K562 (cell line): ENCODE measurements around the gene TNRC6B. TPM values are rescaled to one million over a fixed set of nuclear protein-coding genes. Genes with fewer than 3 reads are reported as not detected.
A peak's percentile ranks its signal among the peaks of the same experiment; 100 is the strongest.

Source experiments
- ATAC-seq: fragments of 200-7000 bp; cut with Tn5 transposase; 3 replicates; pipeline ENCODE4 v1.9.1; 2020; ENCODE audit warnings: moderate library complexity
- BruUV-seq: library from RNA; stranded (reverse); fragments of 400-500 nt; replicated peaks from 2 replicates; lab custom pipeline; 2021; lab: Mats Ljungman, UMichigan
- CTCF ChIA-PET: fragments of 300-600 bp; formaldehyde crosslinking; extraction: SDS; loops from one replicate; lab custom pipeline; 2021; ENCODE audit warnings: low intra/inter-chr PET ratio; lab: Yijun Ruan, JAX
- POLR2A ChIA-PET: fragments of 300-600, 350-650 bp; sonication (Branson Sonifier 250); formaldehyde crosslinking; extraction: SDS; loops from one replicate; lab custom pipeline; 2021; ENCODE audit warnings: antibody characterized with exemption, inconsistent platforms; lab: Yijun Ruan, JAX
- DNase-seq, 4 experiments: peaks; one replicate each; pipeline versions ENCODE4 v3.0.0 to v3.0.0-alpha.2; 2011 to 2018; ENCODE audit warnings: low spot score in 3 of 4, mixed read lengths in 3 of 4; ENCODE audit errors: extremely low read depth in 1 of 4
- FAIRE-seq: peaks from 2 replicates; lab custom pipeline; 2011; peaks lifted over from hg19 to GRCh38; lab: Jason Lieb, UNC
- H2AFZ ChIP-seq: 2 replicates; pipeline ENCODE4 v1.6.0; 2011; ENCODE audit warnings: low read depth, low read length, control low read depth, inconsistent platforms
- H3K27ac ChIP-seq: fragments of 200-600 bp; 3 replicates; pipeline ENCODE4 v1.8.0; 2011; ENCODE audit warnings: low read depth, mild to moderate bottlenecking, control low read depth, inconsistent platforms, low read length, moderate library complexity, mixed read lengths; ENCODE audit errors: extremely low read depth
- H3K27me3 ChIP-seq, 2 experiments: fragments of 300-600 bp in 1 of 2; 2 replicates in 1 of 2; 3 replicates in 1 of 2; pipeline versions ENCODE4 v1.6.0 to v1.8.0; 2011; ENCODE audit warnings: inconsistent platforms in 2 of 2, low read length in 2 of 2, mild to moderate bottlenecking in 1 of 2, mixed read lengths in 1 of 2, moderate library complexity in 1 of 2; ENCODE audit not compliant: control insufficient read depth in 2 of 2, insufficient read depth in 2 of 2
- H3K36me3 ChIP-seq: fragments of 300-600 bp; 3 replicates; pipeline ENCODE4 v1.8.0; 2011; ENCODE audit warnings: mild to moderate bottlenecking, low read length, inconsistent platforms; ENCODE audit not compliant: control insufficient read depth, insufficient read depth
- H3K4me1 ChIP-seq, 2 experiments: fragments of 200-600 bp in 1 of 2; replicated peaks in 1 of 2; 2 replicates in 1 of 2; 3 replicates in 1 of 2; pipeline versions ENCODE4 v1.5.1 to v1.8.0; 2011; ENCODE audit warnings: inconsistent platforms in 2 of 2, low read length in 2 of 2, mild to moderate bottlenecking in 1 of 2, mixed read lengths in 1 of 2, moderate library complexity in 1 of 2; ENCODE audit not compliant: control insufficient read depth in 2 of 2, insufficient read depth in 2 of 2
- H3K4me2 ChIP-seq: 2 replicates; pipeline ENCODE4 v1.6.1; 2011; ENCODE audit warnings: low read length, control low read depth, inconsistent platforms, mixed read lengths; ENCODE audit not compliant: insufficient read depth
- H3K4me3 ChIP-seq: fragments of 200-600 bp; sonication (generic), shearing (Covaris generic); 2 replicates; pipeline ENCODE4 v1.5.1; 2016; ENCODE audit warnings: control low read depth, inconsistent platforms
- H3K79me2 ChIP-seq: fragments of 200-600 bp; 3 replicates; pipeline ENCODE4 v1.8.0; 2011; ENCODE audit warnings: low read length, inconsistent platforms; ENCODE audit not compliant: control insufficient read depth, insufficient read depth
- H3K9ac ChIP-seq, 2 experiments: 2 replicates each; pipeline versions ENCODE4 v1.6.0 to v1.6.1; 2011; ENCODE audit warnings: low read depth in 2 of 2, low read length in 2 of 2, control low read depth in 1 of 2, inconsistent platforms in 1 of 2, mild to moderate bottlenecking in 1 of 2, mixed read lengths in 1 of 2; ENCODE audit not compliant: insufficient read depth in 1 of 2
- H3K9me1 ChIP-seq: one replicate; pipeline ENCODE4 v1.6.0; 2011; ENCODE audit warnings: inconsistent platforms, mild to moderate bottlenecking, low read length, moderate library complexity; ENCODE audit not compliant: control insufficient read depth, insufficient read depth
- H3K9me3 ChIP-seq: replicated peaks from 2 replicates; pipeline ENCODE4 v1.5.1; 2011; ENCODE audit warnings: low read depth, low read length, inconsistent platforms; ENCODE audit not compliant: control insufficient read depth, insufficient read depth
- H4K20me1 ChIP-seq: replicated peaks from 2 replicates; pipeline ENCODE4 v1.6.1; 2011; ENCODE audit warnings: low read length, inconsistent platforms, mixed read lengths; ENCODE audit not compliant: control insufficient read depth, insufficient read depth
- BCL6 ChIP-seq: fragments of 250-450 bp; sonication (Bioruptor Pico); IDR thresholded peaks from 2 replicates; pipeline ENCODE4 v1.4.0; 2020
- GTF2F1 ChIP-seq: IDR thresholded peaks from 2 replicates; pipeline ENCODE4 v1.6.1; 2011; ENCODE audit warnings: low read depth, low read length, improper control_type of control experiment
- MBD2 ChIP-seq: sonication (generic); IDR thresholded peaks from 2 replicates; pipeline ENCODE4 v1.6.1; 2016; ENCODE audit warnings: low read depth, borderline replicate concordance
- NEUROD1 ChIP-seq: fragments of 150-350 bp; IDR thresholded peaks from 2 replicates; pipeline ENCODE4 v1.6.1; 2014; ENCODE audit warnings: borderline replicate concordance, low read length, low read depth; ENCODE audit not compliant: partially characterized antibody
- NR2C2 ChIP-seq, 2 experiments: fragments of 200-800 bp in 1 of 2; sonication (Bioruptor generic) in 1 of 2; sonication (generic) in 1 of 2; formaldehyde crosslinking in 1 of 2; IDR thresholded peaks; 2 replicates each; pipeline versions ENCODE4 v1.6.1 to v1.8.0; 2016 to 2022; ENCODE audit warnings: mild to moderate bottlenecking in 1 of 2, missing compliant biosample characterization in 1 of 2, missing genetic modification characterization in 1 of 2, missing genetic modification reagents in 1 of 2
- POLR2AphosphoS5 ChIP-seq: IDR thresholded peaks from 2 replicates; pipeline ENCODE4 v1.6.1; 2011; ENCODE audit warnings: mild to moderate bottlenecking, low read depth, low read length, moderate library complexity; ENCODE audit not compliant: control insufficient read depth, insufficient read depth
- TCF7 ChIP-seq: sonication (generic); IDR thresholded peaks from 2 replicates; pipeline ENCODE4 v1.6.1; 2016; ENCODE audit warnings: antibody characterized with exemption, borderline replicate concordance
- TEAD4 ChIP-seq, 2 experiments: sonication (generic) in 1 of 2; formaldehyde crosslinking in 1 of 2; IDR thresholded peaks; 2 replicates each; pipeline versions ENCODE4 v1.6.1 to v1.8.0; 2012 to 2022; ENCODE audit warnings: borderline replicate concordance in 1 of 2, inconsistent platforms in 1 of 2, low read length in 1 of 2, mild to moderate bottlenecking in 1 of 2, missing genetic modification reagents in 1 of 2
- WGBS: fragments of 100-300 bp; shearing (Covaris generic); methylation state at CpG from one replicate; pipeline ENCODE4 v1.1.6; 2016; ENCODE audit warnings: low coverage, mixed read lengths; ENCODE audit not compliant: insufficient coverage; ENCODE audit errors: missing lambda C conversion rate; 5-methylcytosine and 5-hydroxymethylcytosine counted together
- in situ Hi-C: fragments of 300-500 bp; cut with MboI; formaldehyde crosslinking; loops from 4 replicates; pipeline ENCODE4 v1.15.0; 2018; ENCODE audit warnings: inconsistent platforms, mixed read lengths
- intact Hi-C: fragments of 100-400 bp; cut with micrococcal nuclease; formaldehyde crosslinking; loops from 2 replicates; pipeline ENCODE4 v1.14.2; 2022
- polyA plus RNA-seq, 8 experiments: library from polyadenylated mRNA; depleted of rRNA in 4 of 8; stranded (reverse) in 5 of 8; unstranded in 3 of 8; fragments of >200 nt; fragmentation: Nextera tagmentation in 2 of 8; fragmentation: Illumina TruSeq in 1 of 8; extraction: Ambion mirVana in 2 of 8; extraction: Trizol in 1 of 8; gene quantifications; 2 replicates each; pipeline versions ENCODE4 v1.2.1 to v1.2.3, GENCODE V29; 2011 to 2014; ENCODE audit warnings: inconsistent platforms in 1 of 8, missing spikeins in 1 of 8
- total RNA-seq, 7 experiments: library from RNA; depleted of rRNA in 6 of 7; stranded (reverse); fragments of >200 nt in 6 of 7; fragmentation: Illumina TruSeq in 2 of 7; extraction: Trizol in 2 of 7; gene quantifications; 2 replicates each; pipeline versions ENCODE4 v1.2.1 to v1.2.3, GENCODE V29; 2011 to 2021; ENCODE audit warnings: low replicate concordance in 1 of 7
- TF ChIP-seq, protein P1 (sequence below): fragments of 250-450 bp; sonication (Bioruptor Pico); IDR thresholded peaks from 2 replicates; pipeline ENCODE4 v1.4.0; 2020
- TF ChIP-seq, protein P2 (sequence below), 3 experiments: IDR thresholded peaks in 2 of 3; conservative IDR thresholded peaks in 1 of 3; 2 replicates each; pipeline ENCODE4 v1.5.1; 2011 to 2012; ENCODE audit warnings: low read length in 3 of 3, mild to moderate bottlenecking in 3 of 3, control low read depth in 2 of 3, improper control_type of control experiment in 1 of 3, inconsistent platforms in 1 of 3, low read depth in 1 of 3, mixed read lengths in 1 of 3, moderate library complexity in 1 of 3; ENCODE audit not compliant: insufficient read depth in 2 of 3

Gene TNRC6B
- total and polyA plus RNA-seq, 9 of the 15 experiments (the other 6 are each of a cell fraction or from before 2014, with no cell fraction given) = 0.96 to 18.8 (median 10.8) TPM

DNA sequence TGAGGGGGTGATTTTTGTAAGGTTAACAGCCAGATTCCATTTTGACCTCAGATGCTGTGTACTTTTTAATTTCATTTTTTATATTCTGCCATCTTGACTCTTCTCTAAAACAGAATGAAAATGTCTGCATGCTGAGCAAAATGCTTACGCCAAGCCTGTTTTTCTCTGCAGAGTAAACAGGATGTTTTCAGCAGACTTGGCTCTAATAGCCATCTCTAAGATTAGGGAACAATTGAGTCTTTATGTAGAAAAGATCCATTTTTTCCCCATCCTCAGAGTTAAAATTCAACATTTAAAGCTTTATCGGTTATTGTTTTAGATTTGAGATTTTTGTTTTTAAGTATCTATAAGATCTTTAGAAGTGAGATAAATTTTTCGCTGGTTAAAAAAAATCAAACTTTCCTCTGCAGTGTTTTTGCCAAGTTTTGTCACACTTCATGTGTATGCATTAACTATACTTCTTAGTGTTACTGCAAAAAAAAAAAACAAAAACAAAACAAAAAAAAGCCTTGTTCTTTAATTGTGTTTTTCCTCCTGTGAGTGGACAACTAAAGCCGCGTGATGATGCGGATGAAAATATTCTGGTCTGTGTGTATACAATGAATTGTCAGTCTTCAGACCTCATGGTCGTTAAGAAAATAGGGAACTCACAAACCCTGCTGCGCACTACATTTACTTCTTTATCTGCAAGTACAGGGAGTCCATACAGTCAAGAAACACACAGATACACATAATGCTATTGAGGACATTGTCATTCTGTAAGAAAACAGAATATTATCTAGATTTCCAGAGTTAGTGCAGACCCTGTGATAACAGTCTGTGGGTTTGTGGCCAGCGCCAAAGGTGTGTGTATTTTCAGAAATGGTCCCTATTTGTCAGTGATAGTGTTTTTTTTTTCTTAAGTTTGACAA is 151.1 kb downstream of the TNRC6B start:
- no peak overlapping the region for H3K4me3 ChIP-seq
- TF ChIP-seq GTF2F1 (no peak), NEUROD1 (no peak), TEAD4 (IDR thresholded peaks at IDR 0.05; ENCODE audit: low read length) (peak; percentile 99), TEAD4 (CRISPR knock-in tag; IDR thresholded peaks at IDR 0.05; ENCODE audit: borderline replicate concordance) (no peak), MBD2 (peak; percentile 38; the same call in 1 of the 2 replicates), POLR2AphosphoS5 (peak; percentile 88), BCL6 (CRISPR knock-in tag) (0 out of 2 replicates have a peak, but pooled peaks have one; percentile 17), TCF7 (no peak), NR2C2 (CRISPR knock-in tag; IDR thresholded peaks at IDR 0.05) (no peak), NR2C2 (tag; IDR thresholded peaks at IDR 0.05) (no peak)
- TF ChIP-seq, protein P1, sequence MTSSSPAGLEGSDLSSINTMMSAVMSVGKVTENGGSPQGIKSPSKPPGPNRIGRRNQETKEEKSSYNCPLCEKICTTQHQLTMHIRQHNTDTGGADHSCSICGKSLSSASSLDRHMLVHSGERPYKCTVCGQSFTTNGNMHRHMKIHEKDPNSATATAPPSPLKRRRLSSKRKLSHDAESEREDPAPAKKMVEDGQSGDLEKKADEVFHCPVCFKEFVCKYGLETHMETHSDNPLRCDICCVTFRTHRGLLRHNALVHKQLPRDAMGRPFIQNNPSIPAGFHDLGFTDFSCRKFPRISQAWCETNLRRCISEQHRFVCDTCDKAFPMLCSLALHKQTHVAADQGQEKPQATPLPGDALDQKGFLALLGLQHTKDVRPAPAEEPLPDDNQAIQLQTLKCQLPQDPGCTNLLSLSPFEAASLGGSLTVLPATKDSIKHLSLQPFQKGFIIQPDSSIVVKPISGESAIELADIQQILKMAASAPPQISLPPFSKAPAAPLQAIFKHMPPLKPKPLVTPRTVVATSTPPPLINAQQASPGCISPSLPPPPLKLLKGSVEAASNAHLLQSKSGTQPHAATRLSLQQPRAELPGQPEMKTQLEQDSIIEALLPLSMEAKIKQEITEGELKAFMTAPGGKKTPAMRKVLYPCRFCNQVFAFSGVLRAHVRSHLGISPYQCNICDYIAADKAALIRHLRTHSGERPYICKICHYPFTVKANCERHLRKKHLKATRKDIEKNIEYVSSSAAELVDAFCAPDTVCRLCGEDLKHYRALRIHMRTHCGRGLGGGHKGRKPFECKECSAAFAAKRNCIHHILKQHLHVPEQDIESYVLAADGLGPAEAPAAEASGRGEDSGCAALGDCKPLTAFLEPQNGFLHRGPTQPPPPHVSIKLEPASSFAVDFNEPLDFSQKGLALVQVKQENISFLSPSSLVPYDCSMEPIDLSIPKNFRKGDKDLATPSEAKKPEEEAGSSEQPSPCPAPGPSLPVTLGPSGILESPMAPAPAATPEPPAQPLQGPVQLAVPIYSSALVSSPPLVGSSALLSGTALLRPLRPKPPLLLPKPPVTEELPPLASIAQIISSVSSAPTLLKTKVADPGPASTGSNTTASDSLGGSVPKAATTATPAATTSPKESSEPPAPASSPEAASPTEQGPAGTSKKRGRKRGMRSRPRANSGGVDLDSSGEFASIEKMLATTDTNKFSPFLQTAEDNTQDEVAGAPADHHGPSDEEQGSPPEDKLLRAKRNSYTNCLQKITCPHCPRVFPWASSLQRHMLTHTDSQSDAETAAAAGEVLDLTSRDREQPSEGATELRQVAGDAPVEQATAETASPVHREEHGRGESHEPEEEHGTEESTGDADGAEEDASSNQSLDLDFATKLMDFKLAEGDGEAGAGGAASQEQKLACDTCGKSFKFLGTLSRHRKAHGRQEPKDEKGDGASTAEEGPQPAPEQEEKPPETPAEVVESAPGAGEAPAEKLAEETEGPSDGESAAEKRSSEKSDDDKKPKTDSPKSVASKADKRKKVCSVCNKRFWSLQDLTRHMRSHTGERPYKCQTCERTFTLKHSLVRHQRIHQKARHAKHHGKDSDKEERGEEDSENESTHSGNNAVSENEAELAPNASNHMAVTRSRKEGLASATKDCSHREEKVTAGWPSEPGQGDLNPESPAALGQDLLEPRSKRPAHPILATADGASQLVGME = no peak
- TF ChIP-seq, protein P2, sequence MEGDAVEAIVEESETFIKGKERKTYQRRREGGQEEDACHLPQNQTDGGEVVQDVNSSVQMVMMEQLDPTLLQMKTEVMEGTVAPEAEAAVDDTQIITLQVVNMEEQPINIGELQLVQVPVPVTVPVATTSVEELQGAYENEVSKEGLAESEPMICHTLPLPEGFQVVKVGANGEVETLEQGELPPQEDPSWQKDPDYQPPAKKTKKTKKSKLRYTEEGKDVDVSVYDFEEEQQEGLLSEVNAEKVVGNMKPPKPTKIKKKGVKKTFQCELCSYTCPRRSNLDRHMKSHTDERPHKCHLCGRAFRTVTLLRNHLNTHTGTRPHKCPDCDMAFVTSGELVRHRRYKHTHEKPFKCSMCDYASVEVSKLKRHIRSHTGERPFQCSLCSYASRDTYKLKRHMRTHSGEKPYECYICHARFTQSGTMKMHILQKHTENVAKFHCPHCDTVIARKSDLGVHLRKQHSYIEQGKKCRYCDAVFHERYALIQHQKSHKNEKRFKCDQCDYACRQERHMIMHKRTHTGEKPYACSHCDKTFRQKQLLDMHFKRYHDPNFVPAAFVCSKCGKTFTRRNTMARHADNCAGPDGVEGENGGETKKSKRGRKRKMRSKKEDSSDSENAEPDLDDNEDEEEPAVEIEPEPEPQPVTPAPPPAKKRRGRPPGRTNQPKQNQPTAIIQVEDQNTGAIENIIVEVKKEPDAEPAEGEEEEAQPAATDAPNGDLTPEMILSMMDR (IDR thresholded peaks at IDR 0.05 in 2 of 3, conservative IDR thresholded peaks at IDR 0.05 in 1 of 3; ENCODE audit: insufficient read depth in 2 of 3, low read depth in 1 of 3, low read length in 3 of 3) = no peak

More for the DNA sequence above, 151.1 kb downstream of the TNRC6B start:
- peak; percentile 96 for FAIRE-seq
- Histone ChIP-seq H3K4me2 (peak overlapping the region; percentile 71; the same call in 1 of the 2 replicates), H3K9me1 (no peaks in the 10 kb centered on the region), H3K9me3 (no peaks in the 10 kb centered on the region), H3K27ac (peak overlapping the region; percentile 62; the same call in 2 of the 3 replicates), H3K4me1 (peaks cover 7 to 27% of the 10 kb centered on the region in 2 experiments; a peak in 4 of 5 replicates), H3K79me2 (no peaks in the 10 kb centered on the region), H3K27me3 (no peaks in the 10 kb centered on the region), H2AFZ (no peak overlapping the region), H3K36me3 (peaks cover 6% of the 10 kb centered on the region), H4K20me1 (peaks cover 5% of the 10 kb centered on the region), H3K9ac (no peak overlapping the region)
- peak; percentile 88 for ATAC-seq
- BruUV-seq = no TSS peak
- ChIA-PET CTCF (interaction anchor here (0.6 kb wide), 1 partner anchor 283 kb away, joined by 9 read pairs; no protein-coding TSS in a partner anchor), POLR2A (interaction anchor here (0.6 to 1.5 kb wide), 5 partner anchors 8 to 702 kb away, joined by 3 to 5 read pairs (median 3); no protein-coding TSS in a partner anchor)
- WGBS = 12% methylated on average over 9 of the region's 9 CpGs
- in situ Hi-C loops (no loop called here), intact Hi-C loops (no loop called here)
- peak; percentile 33 to 83 (median 60) for DNase-seq
